Activated naive CD4-positive, alpha-beta T cell treated with anti-CD3 and anti-CD28 coated beads for 36 hours (primary cell): ENCODE data around the gene CDX1. TPM values are rescaled to one million over a fixed set of nuclear protein-coding genes. Genes with fewer than 3 reads are reported as not detected.

ENCODE experiments used
- CTCF ChIA-PET: fragments of 350-600 bp; sonication (Branson Sonifier 250); formaldehyde crosslinking; loops from one replicate; lab custom pipeline; 2021; ENCODE audit warnings: antibody characterized with exemption; lab: Charles Lee
- DNase-seq: peaks from one replicate; pipeline ENCODE4 v3.0.0-alpha.2; 2020
- H3K27ac Mint-ChIP-seq: one replicate; pipeline ENCODE4 v1.8.0; 2021; ENCODE audit warnings: mild to moderate bottlenecking, mixed read lengths
- H3K27me3 Mint-ChIP-seq: one replicate; pipeline ENCODE4 v1.8.0; 2021; ENCODE audit warnings: low read depth, mixed read lengths
- H3K36me3 Mint-ChIP-seq: one replicate; pipeline ENCODE4 v1.8.0; 2021; ENCODE audit warnings: low read depth, mixed read lengths
- H3K4me1 Mint-ChIP-seq: one replicate; pipeline ENCODE4 v1.8.0; 2021; ENCODE audit warnings: low read depth, mixed read lengths
- H3K4me3 Mint-ChIP-seq: one replicate; pipeline ENCODE4 v1.8.0; 2021; ENCODE audit warnings: mild to moderate bottlenecking, moderate library complexity, mixed read lengths
- H3K9me3 Mint-ChIP-seq: one replicate; pipeline ENCODE4 v1.8.0; 2021; ENCODE audit warnings: mixed read lengths
- intact Hi-C: fragments of 100-400 bp; cut with micrococcal nuclease; formaldehyde crosslinking; loops from one replicate; pipeline ENCODE4 v1.15.1; 2023
- total RNA-seq, 2 experiments: library from RNA; stranded (reverse); gene quantifications; one replicate each; pipeline ENCODE4 v1.2.3, GENCODE V29; 2021

CDX1 gene
- total RNA-seq, 2 experiments from 2014 or later: not detected

DNA sequence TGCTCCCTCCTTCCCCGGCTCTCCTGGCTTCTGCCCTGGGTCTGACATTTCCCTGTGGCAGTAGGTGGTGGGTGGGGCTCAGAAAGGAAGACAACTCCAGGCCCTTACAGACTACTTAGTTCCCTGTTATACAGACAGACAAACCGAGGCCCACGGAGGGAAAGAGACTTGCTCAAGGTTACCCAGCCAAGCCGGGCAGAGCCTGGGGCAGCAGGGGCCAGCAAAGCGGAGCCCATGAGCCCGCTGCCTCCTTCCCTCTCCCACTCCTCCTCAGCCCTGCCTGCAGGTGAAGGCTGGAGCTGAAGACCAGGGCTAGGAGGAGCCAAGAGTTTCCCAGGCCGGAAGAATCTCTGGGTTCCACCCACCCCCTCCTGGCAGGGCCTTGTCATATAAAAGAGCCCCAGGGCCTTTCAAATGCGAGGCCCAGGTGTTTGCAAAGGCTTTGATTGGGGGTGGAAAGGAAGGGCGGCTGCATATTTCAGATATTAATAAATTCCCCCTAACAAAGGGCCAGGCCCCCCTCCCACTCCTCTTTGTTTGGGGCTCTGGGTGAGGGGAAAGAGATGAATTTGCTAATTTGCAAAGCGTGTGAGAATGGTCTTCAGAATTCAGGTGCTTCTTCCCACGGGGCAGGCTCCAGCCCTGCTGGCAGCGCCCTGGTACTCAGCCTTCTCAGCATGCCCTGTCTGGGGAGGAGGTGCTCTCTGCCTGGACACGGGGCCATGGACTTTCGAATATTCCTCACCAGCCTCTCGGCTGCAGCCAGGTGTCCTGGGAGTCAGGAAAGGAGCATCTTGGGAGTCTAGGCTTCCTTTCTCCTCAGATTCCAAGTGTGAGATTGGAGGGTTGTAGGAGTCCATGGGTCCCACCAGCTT lies 44.8 kb downstream of the CDX1 start:
- intact Hi-C loops: no loop called here
- CTCF ChIA-PET: interaction anchor here (1.0 to 1.1 kb wide), 2 partner anchors 37 to 81 kb away, joined by 3 read pairs; no protein-coding TSS in a partner anchor

DNA sequence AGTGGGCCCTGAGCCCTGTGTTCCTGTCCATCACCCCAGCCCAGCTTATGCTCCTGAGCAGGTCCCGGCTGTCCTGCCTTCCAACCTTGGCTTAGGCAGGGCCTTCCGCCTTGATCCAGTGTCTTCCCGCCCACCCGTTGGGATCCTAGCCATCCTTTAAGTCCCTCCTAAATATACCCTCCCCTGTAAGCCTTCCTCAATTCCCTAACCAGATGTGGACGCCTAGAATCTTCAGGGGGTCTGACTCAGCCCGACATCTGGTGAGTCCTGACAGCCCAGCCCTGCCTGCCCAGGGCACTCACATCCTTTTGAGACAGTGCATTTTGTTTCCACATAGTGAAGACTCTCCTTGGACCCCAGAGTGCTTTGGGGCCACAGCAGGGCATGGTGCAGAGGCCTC lies 47.0 kb downstream of the CDX1 start:
- CTCF ChIA-PET: interaction anchor here (1.5 kb wide), 1 partner anchor 50 kb away, joined by 6 read pairs; no protein-coding TSS in a partner anchor
- H3K36me3 Mint-ChIP-seq: no peaks in the 10 kb centered on the region
- H3K9me3 Mint-ChIP-seq: no peaks in the 10 kb centered on the region
- H3K27ac Mint-ChIP-seq: no peak overlapping the region
- intact Hi-C loops: no loop called here
- no peak overlapping the region for H3K4me3 Mint-ChIP-seq
- peaks cover 7% of the 10 kb centered on the region for H3K27me3 Mint-ChIP-seq
- H3K4me1 Mint-ChIP-seq: peaks cover 8% of the 10 kb centered on the region
- no peak for DNase-seq

More for the DNA sequence above, 44.8 kb downstream of the CDX1 start:
- Mint-ChIP-seq H3K27ac (no peak overlapping the region), H3K36me3 (no peaks in the 10 kb centered on the region), H3K9me3 (no peaks in the 10 kb centered on the region), H3K4me3 (no peak overlapping the region), H3K4me1 (peaks cover 12% of the 10 kb centered on the region), H3K27me3 (peaks cover 8% of the 10 kb centered on the region)
- no peak for DNase-seq

DNA sequence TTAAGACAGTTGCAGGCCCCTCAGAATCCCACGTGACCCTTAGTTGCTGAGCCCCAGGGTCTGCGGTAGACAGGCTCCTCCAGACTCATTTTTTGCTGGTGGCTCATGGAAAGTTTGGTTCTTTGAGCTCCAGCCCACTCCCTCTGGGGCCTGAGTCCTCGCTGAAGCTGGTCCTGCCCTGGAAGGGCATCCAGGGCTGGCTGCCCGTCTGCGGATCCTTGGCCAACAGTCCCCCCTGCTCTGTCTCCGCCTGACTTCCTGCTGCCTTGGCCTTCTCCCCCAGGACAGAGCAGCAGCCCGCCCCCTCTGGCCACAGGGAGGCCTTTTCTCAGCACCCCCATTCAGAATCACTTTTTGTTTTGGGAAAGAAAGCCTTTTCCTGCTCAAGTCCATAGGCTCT lies 47.7 kb downstream of the CDX1 start:
- CTCF ChIA-PET: interaction anchor here (0.6 to 1.5 kb wide), 4 partner anchors 39 to 322 kb away, joined by 3 to 6 read pairs (median 4); no protein-coding TSS in a partner anchor
- Mint-ChIP-seq H3K36me3 (no peaks in the 10 kb centered on the region), H3K4me3 (no peak overlapping the region), H3K9me3 (no peaks in the 10 kb centered on the region), H3K27me3 (peaks cover 4% of the 10 kb centered on the region), H3K4me1 (peaks cover 1% of the 10 kb centered on the region), H3K27ac (no peak overlapping the region)
- intact Hi-C loops: no loop called here
- DNase-seq: no peak

DNA sequence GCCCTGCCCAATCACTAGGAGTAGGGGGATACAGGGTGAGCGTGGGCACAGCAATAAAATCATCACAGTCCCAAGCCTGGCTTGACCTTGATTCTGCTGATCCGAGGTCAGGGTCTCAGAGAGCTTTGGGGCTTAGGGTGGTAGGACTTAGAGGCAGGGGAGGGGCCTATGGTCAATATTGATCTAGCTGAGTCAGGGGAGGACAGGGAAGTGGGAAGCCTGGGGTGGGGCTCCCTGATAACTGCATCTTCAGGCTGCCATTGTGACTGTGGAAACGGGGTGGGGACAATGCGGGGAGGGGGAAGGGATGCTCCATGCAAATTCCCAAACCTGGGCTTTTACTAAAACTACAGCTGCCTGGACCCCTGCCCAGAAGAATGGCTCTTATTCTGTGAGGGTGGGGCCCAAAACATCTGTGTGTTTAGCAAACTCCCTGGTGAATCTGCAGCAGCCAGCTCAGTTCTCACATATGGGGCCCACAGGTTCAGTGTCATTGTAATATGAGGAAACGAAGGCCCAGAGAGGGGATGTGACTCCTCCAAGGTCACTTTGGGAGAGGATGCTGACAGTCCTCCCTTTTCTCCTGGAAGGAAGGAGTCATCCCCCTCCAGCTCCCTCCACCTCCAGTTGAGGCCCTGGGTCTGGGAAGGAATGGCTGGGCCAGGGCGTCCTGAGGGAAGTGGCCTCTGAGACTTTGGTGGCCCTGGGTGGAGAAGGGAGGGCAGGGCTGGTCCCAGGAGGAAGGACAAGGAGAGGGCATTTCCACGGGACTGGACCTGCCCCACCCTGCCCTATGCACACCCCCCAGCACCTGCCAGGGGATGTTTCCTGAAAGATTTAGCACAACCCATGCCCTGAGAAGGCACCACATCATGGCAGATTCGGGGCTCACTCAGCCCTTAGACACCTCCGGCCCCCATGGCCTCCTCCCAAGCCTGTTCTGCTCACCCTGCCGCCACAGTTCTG lies 49.7 kb downstream of the CDX1 start:
- Mint-ChIP-seq H3K27ac (no peak overlapping the region), H3K36me3 (no peaks in the 10 kb centered on the region), H3K4me1 (no peaks in the 10 kb centered on the region), H3K27me3 (peaks cover 4% of the 10 kb centered on the region), H3K4me3 (no peak overlapping the region), H3K9me3 (no peaks in the 10 kb centered on the region)
- CTCF ChIA-PET: interaction anchor here (0.7 to 1.2 kb wide), 5 partner anchors 8 to 219 kb away, joined by 3 to 4 read pairs (median 3); no protein-coding TSS in a partner anchor
- DNase-seq: no peak
- intact Hi-C loops: loop anchor here (5.0 kb wide), 1 partner anchor 221 kb away; no protein-coding TSS in a partner anchor

DNA sequence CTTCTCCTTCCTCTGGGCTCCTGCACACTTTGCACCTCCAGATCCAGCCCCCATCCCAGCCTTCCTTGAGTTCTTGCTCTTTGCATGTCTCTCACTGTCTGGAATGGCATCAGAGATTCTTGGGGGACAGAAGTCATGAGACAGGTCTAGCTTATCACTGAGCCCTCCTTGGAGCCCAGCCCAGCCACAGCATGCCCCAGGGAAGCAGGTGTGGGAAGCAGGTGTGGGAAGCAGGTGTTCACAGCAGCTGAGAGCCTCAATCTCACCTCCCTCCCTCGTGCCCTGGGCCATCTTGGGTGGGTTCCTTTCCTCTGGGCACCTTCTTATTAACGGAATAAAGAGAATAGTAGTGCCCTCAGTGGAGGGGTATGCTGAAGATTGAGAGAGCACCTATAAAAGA lies 50.5 kb downstream of the CDX1 start:
- Mint-ChIP-seq H3K27me3 (peaks cover 4% of the 10 kb centered on the region), H3K36me3 (no peaks in the 10 kb centered on the region), H3K9me3 (no peaks in the 10 kb centered on the region), H3K4me3 (no peak overlapping the region), H3K4me1 (no peaks in the 10 kb centered on the region), H3K27ac (no peak overlapping the region)
- DNase-seq: no peak
- intact Hi-C loops: loop anchor here (5.0 kb wide), 1 partner anchor 220 kb away; no protein-coding TSS in a partner anchor
- CTCF ChIA-PET: interaction anchor here (1.9 to 2.6 kb wide), 2 partner anchors 59 to 88 kb away, joined by 9 to 10 read pairs; no protein-coding TSS in a partner anchor

DNA sequence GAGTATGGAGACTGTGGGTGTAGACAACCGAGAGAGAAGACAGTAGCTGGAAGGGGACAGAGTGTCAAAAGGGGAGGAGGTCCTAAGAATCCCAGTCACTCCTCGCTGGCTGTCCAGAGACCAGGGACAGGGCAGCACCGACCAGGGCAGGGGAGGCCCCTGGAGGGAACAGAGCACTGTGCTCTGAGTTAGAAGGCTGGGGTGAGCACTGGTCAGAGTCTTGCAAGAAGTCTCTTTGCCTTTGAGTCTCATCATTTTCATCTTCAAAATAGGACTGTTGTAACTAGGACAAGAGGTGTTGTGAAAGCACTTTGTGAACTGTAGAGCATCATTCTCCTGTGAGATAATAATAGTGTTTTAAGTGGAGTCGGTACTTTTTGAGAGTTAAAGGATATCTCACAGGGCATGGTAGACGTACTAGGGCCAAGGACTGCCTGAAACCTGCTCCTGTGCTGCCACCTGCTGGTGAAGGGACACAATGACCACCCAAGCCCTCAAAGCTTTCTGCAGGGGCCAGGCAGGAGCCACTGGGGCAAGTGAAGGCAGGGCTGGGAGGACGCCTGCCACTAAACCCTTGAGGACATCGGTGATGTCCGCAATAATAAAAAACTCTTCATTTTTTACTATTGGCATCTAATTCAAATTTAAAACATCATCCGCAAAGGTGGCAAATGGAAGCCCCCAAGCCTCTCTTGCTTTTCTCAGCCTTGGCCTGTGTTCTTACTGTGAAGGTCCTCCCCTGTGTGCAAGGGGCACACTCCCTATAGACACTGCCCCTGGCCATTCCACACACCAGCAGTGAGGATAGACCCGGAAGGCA lies 51.5 kb downstream of the CDX1 start:
- DNase-seq: peak; percentile 91
- no peak overlapping the region for H3K27ac Mint-ChIP-seq
- peaks cover 4% of the 10 kb centered on the region for H3K27me3 Mint-ChIP-seq
- H3K9me3 Mint-ChIP-seq: no peaks in the 10 kb centered on the region
- intact Hi-C loops: loop anchor here (1.0 to 5.0 kb wide), 6 partner anchors 57 to 581 kb away; no protein-coding TSS in a partner anchor
- H3K4me3 Mint-ChIP-seq: no peak overlapping the region
- CTCF ChIA-PET: interaction anchor here (0.8 to 2.6 kb wide), 11 partner anchors 11 to 384 kb away, joined by 3 to 10 read pairs (median 3); no protein-coding TSS in a partner anchor
- no peaks in the 10 kb centered on the region for H3K4me1 Mint-ChIP-seq
- H3K36me3 Mint-ChIP-seq: no peaks in the 10 kb centered on the region

DNA sequence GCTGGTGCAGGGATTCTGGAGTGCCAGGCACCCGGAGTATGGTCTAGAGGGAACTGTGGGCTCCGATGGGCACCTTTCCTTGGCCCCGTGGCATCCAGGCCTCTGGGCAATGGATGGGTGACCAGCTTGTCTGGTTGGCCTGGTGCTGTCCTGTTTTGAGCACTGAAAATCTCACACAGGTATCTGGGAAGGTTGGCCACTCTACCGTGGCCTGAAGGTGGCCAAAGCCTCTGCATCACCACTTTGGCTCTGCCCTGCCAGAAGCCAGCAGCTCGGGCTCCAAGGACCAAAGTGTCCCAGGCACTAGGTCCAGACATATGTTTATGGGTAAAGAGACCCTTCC lies 52.1 kb downstream of the CDX1 start:
- Mint-ChIP-seq H3K4me1 (no peaks in the 10 kb centered on the region), H3K27ac (no peak overlapping the region), H3K4me3 (no peak overlapping the region), H3K9me3 (no peaks in the 10 kb centered on the region), H3K27me3 (peaks cover 4% of the 10 kb centered on the region), H3K36me3 (no peaks in the 10 kb centered on the region)
- intact Hi-C loops: loop anchor here (1.0 to 5.0 kb wide), 6 partner anchors 57 to 582 kb away; no protein-coding TSS in a partner anchor
- CTCF ChIA-PET: interaction anchor here (0.8 to 2.6 kb wide), 11 partner anchors 10 to 190 kb away, joined by 3 to 10 read pairs (median 3); no protein-coding TSS in a partner anchor
- DNase-seq: no peak

DNA sequence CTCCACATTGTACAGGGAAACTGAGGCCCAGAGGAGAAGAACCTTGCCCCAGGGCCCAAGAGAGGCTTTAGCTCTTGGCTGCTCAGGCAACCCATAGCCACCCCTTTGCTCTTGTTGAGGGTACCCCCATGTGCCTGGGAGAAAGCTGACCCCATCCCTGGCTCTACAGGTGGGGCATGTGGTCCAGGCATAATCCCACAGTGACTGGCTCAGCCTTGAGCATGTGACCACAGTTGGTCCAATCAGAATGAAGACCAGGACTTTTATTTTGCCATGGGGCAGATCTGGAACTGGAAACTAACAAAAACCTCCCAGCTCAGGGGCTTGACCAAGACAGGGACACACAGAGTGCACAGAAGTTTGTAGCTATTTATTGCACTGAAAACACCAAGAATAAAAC lies 52.6 kb downstream of the CDX1 start:
- Mint-ChIP-seq H3K4me1 (no peaks in the 10 kb centered on the region), H3K27ac (no peak overlapping the region), H3K27me3 (peaks cover 4% of the 10 kb centered on the region), H3K9me3 (no peaks in the 10 kb centered on the region), H3K4me3 (no peak overlapping the region), H3K36me3 (no peaks in the 10 kb centered on the region)
- intact Hi-C loops: loop anchor here (2.0 to 5.0 kb wide), 2 partner anchors 218 to 582 kb away; no protein-coding TSS in a partner anchor
- DNase-seq: no peak
- CTCF ChIA-PET: interaction anchor here (0.8 to 2.6 kb wide), 11 partner anchors 10 to 191 kb away, joined by 3 to 10 read pairs (median 3); no protein-coding TSS in a partner anchor

DNA sequence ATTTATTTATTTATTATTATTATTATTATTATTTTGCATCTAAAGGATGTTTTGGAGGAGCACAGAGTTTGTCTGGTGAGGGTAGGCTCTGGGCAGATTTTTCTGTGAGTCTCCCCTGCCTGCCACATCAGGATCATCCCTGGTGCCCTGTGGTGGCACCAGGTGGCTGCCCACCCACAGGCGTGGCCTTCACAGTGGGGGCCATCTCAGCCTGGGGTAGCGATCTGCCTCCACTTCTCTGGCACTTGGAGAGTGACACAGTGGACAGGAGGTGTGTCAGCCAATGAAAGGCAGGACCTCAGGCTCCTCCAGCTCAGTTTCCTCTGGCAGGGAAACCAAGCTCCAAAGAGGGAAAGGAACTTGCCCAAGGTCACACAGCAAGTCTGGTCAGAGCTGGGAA lies 53.3 kb downstream of the CDX1 start:
- peaks cover 4% of the 10 kb centered on the region for H3K27me3 Mint-ChIP-seq

DNA sequence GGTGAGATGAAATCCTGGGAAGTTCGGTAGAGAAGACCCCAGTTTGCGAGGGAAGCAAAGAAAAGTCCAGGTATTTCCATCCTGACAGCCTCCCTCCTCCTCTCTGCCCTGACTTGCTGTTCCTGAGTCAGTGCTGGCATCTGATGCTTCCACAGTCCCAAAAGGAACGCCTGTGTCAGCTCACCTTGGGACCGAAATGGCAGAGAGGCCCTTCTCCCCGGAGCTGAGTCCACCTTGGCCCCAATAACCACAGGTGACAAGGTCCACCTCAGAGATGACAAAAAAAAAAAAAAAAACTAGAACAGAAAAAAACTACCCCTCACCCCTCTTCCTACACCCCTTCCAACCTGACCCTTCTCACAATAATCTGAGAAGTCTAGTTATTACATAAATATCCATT lies 54.9 kb downstream of the CDX1 start:
- no peaks in the 10 kb centered on the region for H3K4me1 Mint-ChIP-seq
- no peak overlapping the region for H3K4me3 Mint-ChIP-seq
- intact Hi-C loops: no loop called here
- H3K27ac Mint-ChIP-seq: no peak overlapping the region
- no peak for DNase-seq
- no peaks in the 10 kb centered on the region for H3K36me3 Mint-ChIP-seq
- H3K9me3 Mint-ChIP-seq: no peaks in the 10 kb centered on the region
- CTCF ChIA-PET: interaction anchor here (2.5 kb wide), 1 partner anchor 59 kb away, joined by 8 read pairs; no protein-coding TSS in a partner anchor
- H3K27me3 Mint-ChIP-seq: peaks cover 4% of the 10 kb centered on the region

More for the DNA sequence above, 53.3 kb downstream of the CDX1 start:
- H3K9me3 Mint-ChIP-seq: no peaks in the 10 kb centered on the region
- H3K36me3 Mint-ChIP-seq: no peaks in the 10 kb centered on the region
- H3K27ac Mint-ChIP-seq: no peak overlapping the region
- intact Hi-C loops: loop anchor here (2.0 to 5.0 kb wide), 2 partner anchors 217 to 583 kb away; no protein-coding TSS in a partner anchor
- H3K4me3 Mint-ChIP-seq: no peak overlapping the region
- DNase-seq: no peak
- no peaks in the 10 kb centered on the region for H3K4me1 Mint-ChIP-seq
- CTCF ChIA-PET: interaction anchor here (1.2 to 2.6 kb wide), 3 partner anchors 57 to 90 kb away, joined by 3 to 10 read pairs (median 8); no protein-coding TSS in a partner anchor

DNA sequence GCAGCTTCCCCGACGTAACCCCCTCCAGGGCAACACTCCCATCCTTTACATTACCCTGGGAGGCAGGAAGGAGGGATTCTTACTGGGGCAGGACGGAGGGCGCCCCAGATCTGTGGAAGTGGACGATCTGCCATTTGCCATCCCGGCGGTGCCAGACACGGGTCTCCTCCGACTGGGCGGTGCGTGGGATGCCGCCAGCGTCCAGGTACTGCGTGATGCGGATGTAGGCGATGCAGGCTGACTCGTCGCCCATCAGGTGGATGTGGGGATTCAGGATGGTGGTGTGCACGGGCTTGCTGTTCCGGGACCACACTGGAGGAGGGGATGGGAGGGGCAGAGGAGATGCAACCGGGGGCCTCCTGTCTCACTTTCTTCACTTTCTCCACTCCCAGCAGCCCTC lies 56.3 kb downstream of the CDX1 start:
- Mint-ChIP-seq H3K4me3 (no peak overlapping the region), H3K36me3 (no peaks in the 10 kb centered on the region), H3K9me3 (no peaks in the 10 kb centered on the region), H3K27ac (no peak overlapping the region), H3K27me3 (no peaks in the 10 kb centered on the region), H3K4me1 (no peaks in the 10 kb centered on the region)
- intact Hi-C loops: no loop called here
- CTCF ChIA-PET: no interaction called here
- no peak for DNase-seq
